ENCODE results near the gene WDR27.

WDR27 gene

GRCh38 chr6:169701954-169702839 is at the start of gene WDR27, which contains the start of gene C6orf120:
WDR27 (minus strand) TSS chr6:169702029; CDS start chr6:169689005, 13,024 bp downstream.
C6orf120 (plus strand) TSS chr6:169702126; CDS start chr6:169702460, 334 bp downstream.
- Mint-ChIP-seq H3K9me3 (no peaks in the 10 kb centered on the region), H3K4me1 (peaks cover 25% of the 10 kb centered on the region), H3K36me3 (peaks cover 53% of the 10 kb centered on the region), H3K27ac (peak within 1 kb of the TSS; percentile 91), H3K4me3 (peak within 1 kb of the TSS; percentile 84)
- ATAC-seq, result peak; percentile 95
- DNase-seq (ENCODE audit: low spot score in 2 of 2), result peak; percentile 97 to 98

- peaks cover 7% of the 10 kb centered on the region for H3K4me1 Mint-ChIP-seq
- no peaks in the 10 kb centered on the region for H3K9me3 Mint-ChIP-seq
- H3K27ac Mint-ChIP-seq, result no peak overlapping the region
- H3K4me3 Mint-ChIP-seq, result no peak overlapping the region
- DNase-seq (ENCODE audit: low spot score in 2 of 2) (no peak), ATAC-seq (no peak)
- H3K36me3 Mint-ChIP-seq, result peaks cover 15% of the 10 kb centered on the region
These were observed 44.7 kb upstream of the WDR27 start for GRCh38 chr6:169746556-169746955.

- no peak for ATAC-seq
- Mint-ChIP-seq H3K4me3 (no peak overlapping the region), H3K27ac (no peak overlapping the region), H3K4me1 (peaks cover 7% of the 10 kb centered on the region), H3K36me3 (peaks cover 6% of the 10 kb centered on the region), H3K9me3 (no peaks in the 10 kb centered on the region)
- DNase-seq (ENCODE audit: low spot score in 2 of 2), result no peak
These were observed 43.6 kb upstream of the WDR27 start for GRCh38 chr6:169745405-169745804.

GRCh38 chr6:169741344-169741743 is 39.5 kb upstream of the WDR27 start:
- ATAC-seq (no peak), DNase-seq (ENCODE audit: low spot score in 2 of 2) (no peak)
- Mint-ChIP-seq H3K9me3 (no peaks in the 10 kb centered on the region), H3K27ac (no peak overlapping the region), H3K36me3 (no peaks in the 10 kb centered on the region), H3K4me3 (no peak overlapping the region), H3K4me1 (no peaks in the 10 kb centered on the region)

GRCh38 chr6:169738976-169739529 is 37.2 kb upstream of the WDR27 start:
- no peak overlapping the region for H3K27ac Mint-ChIP-seq
- no peaks in the 10 kb centered on the region for H3K4me1 Mint-ChIP-seq
- DNase-seq (ENCODE audit: low spot score in 2 of 2) (no peak), ATAC-seq (no peak)
- no peak overlapping the region for H3K4me3 Mint-ChIP-seq
- H3K36me3 Mint-ChIP-seq, result no peaks in the 10 kb centered on the region
- no peaks in the 10 kb centered on the region for H3K9me3 Mint-ChIP-seq

- no peak overlapping the region for H3K27ac Mint-ChIP-seq
- H3K4me3 Mint-ChIP-seq, result no peak overlapping the region
- H3K36me3 Mint-ChIP-seq, result no peaks in the 10 kb centered on the region
- ATAC-seq (no peak), DNase-seq (ENCODE audit: low spot score in 2 of 2) (no peak)
- H3K9me3 Mint-ChIP-seq, result no peaks in the 10 kb centered on the region
- no peaks in the 10 kb centered on the region for H3K4me1 Mint-ChIP-seq
These were observed 36.6 kb upstream of the WDR27 start for GRCh38 chr6:169738204-169738975.

GRCh38 chr6:169729961-169730360 is 28.1 kb upstream of the WDR27 start:
- peaks cover 12% of the 10 kb centered on the region for H3K4me1 Mint-ChIP-seq
- DNase-seq (ENCODE audit: low spot score in 2 of 2) (no peak), ATAC-seq (no peak)
- H3K27ac Mint-ChIP-seq, result no peak overlapping the region
- H3K9me3 Mint-ChIP-seq, result no peaks in the 10 kb centered on the region
- peaks cover 7% of the 10 kb centered on the region for H3K36me3 Mint-ChIP-seq
- H3K4me3 Mint-ChIP-seq, result no peak overlapping the region

GRCh38 chr6:169726963-169727362 is 25.1 kb upstream of the WDR27 start:
- H3K4me1 Mint-ChIP-seq, result peaks cover 17% of the 10 kb centered on the region
- DNase-seq (ENCODE audit: low spot score in 2 of 2) (no peak), ATAC-seq (no peak)
- no peak overlapping the region for H3K27ac Mint-ChIP-seq
- peaks cover 20% of the 10 kb centered on the region for H3K36me3 Mint-ChIP-seq
- no peaks in the 10 kb centered on the region for H3K9me3 Mint-ChIP-seq
- no peak overlapping the region for H3K4me3 Mint-ChIP-seq

- DNase-seq (ENCODE audit: low spot score in 2 of 2) (no peak), ATAC-seq (no peak)
- no peaks in the 10 kb centered on the region for H3K9me3 Mint-ChIP-seq
- peaks cover 17% of the 10 kb centered on the region for H3K4me1 Mint-ChIP-seq
- H3K27ac Mint-ChIP-seq, result peak overlapping the region; percentile 7
- H3K4me3 Mint-ChIP-seq, result peak overlapping the region; percentile 57
- peaks cover 20% of the 10 kb centered on the region for H3K36me3 Mint-ChIP-seq
These were observed 24.2 kb upstream of the WDR27 start for GRCh38 chr6:169726049-169726400.

GRCh38 chr6:169725125-169726048 is 23.6 kb upstream of the WDR27 start:
- DNase-seq (ENCODE audit: low spot score in 2 of 2), result no peak
- Mint-ChIP-seq H3K4me3 (peak overlapping the region; percentile 57), H3K9me3 (no peaks in the 10 kb centered on the region), H3K4me1 (peaks cover 21% of the 10 kb centered on the region), H3K27ac (peak overlapping the region; percentile 21), H3K36me3 (peaks cover 24% of the 10 kb centered on the region)
- ATAC-seq, result peak; percentile 19

- peak in 1 of 2 donors; percentile 79 for DNase-seq (ENCODE audit: low spot score in 2 of 2)
These were observed 22.8 kb upstream of the WDR27 start, which contains the start of gene PHF10 for GRCh38 chr6:169724494-169725124. PHF10 (minus strand) TSS chr6:169724500; CDS start chr6:169723931, 569 bp downstream.

GRCh38 chr6:169723991-169724493 is 22.2 kb upstream of the WDR27 start:
- peaks cover 33% of the 10 kb centered on the region for H3K4me1 Mint-ChIP-seq
- H3K27ac Mint-ChIP-seq, result no peak overlapping the region
- ATAC-seq (peak; percentile 63), DNase-seq (ENCODE audit: low spot score in 2 of 2) (peak in 1 of 2 donors; percentile 41)
- H3K9me3 Mint-ChIP-seq, result no peaks in the 10 kb centered on the region
- peaks cover 38% of the 10 kb centered on the region for H3K36me3 Mint-ChIP-seq
- peak overlapping the region; percentile 57 for H3K4me3 Mint-ChIP-seq

More at GRCh38 chr6:169724494-169725124, 22.8 kb upstream of the WDR27 start, which contains the start of gene PHF10:
- Mint-ChIP-seq H3K36me3 (peaks cover 32% of the 10 kb centered on the region), H3K4me1 (peaks cover 28% of the 10 kb centered on the region), H3K27ac (peak within 1 kb of the TSS; percentile 85), H3K9me3 (no peaks in the 10 kb centered on the region), H3K4me3 (peak within 1 kb of the TSS; percentile 81)
- peak; percentile 69 for ATAC-seq

GRCh38 chr6:169723200-169723909 is 21.5 kb upstream of the WDR27 start:
- Mint-ChIP-seq H3K9me3 (no peaks in the 10 kb centered on the region), H3K36me3 (peaks cover 45% of the 10 kb centered on the region), H3K4me3 (peak overlapping the region; percentile 81), H3K4me1 (peaks cover 35% of the 10 kb centered on the region), H3K27ac (peak overlapping the region; percentile 85)
- ATAC-seq (peak; percentile 65), DNase-seq (ENCODE audit: low spot score in 2 of 2) (peak; percentile 61 to 88)
